ENCODE data around the gene RBM20. TPM values are rescaled to one million over a fixed set of nuclear protein-coding genes. Genes with fewer than 3 reads are reported as not detected.
A peak's percentile ranks its signal among the peaks of the same experiment; 100 is the strongest.

The RBM20 gene
- total and polyA plus RNA-seq, 2 of the 13 experiments (the other 11 are each of a cell fraction or from before 2014, with no cell fraction given), result 0.02 to 0.22 TPM

DNA sequence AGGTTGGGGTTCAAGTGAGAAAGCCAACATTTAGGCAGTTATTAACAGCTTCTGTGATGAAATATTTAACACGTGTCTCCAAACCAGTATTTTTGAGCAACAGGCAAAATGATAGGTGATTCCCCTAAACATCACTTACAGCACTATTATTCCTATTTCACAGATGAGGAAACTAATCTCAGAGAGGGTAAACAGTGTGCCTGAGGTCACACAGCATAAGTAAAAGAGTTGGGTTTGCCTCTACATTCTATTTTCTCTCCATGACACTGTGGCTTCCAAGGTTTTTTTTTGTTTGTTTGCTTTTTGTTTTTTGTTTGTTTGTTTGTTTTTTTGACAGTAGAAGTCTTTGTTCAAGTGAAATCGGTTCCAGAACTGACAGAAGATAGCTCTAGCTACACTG, 184.4 kb downstream of the RBM20 start:
- ChIA-PET POLR2A (interaction anchor here (1.3 kb wide), 1 partner anchor 43 kb away, joined by 5 read pairs; the partner anchor contains the start of gene PDCD4), CTCF (ENCODE audit: low intra/inter-chr PET ratio, low total read pairs) (no interaction called here)
- Histone ChIP-seq H3K9ac (ENCODE audit: insufficient read depth, low read depth, low read length) (no peak overlapping the region), H4K20me1 (ENCODE audit: insufficient read depth, low read length) (no peaks in the 10 kb centered on the region), H3K79me2 (ENCODE audit: insufficient read depth, low read length) (no peaks in the 10 kb centered on the region), H3K4me3 (replicated peaks in 1 of 3; ENCODE audit: insufficient read depth in 1 of 3, low read depth in 2 of 3, low read length in 3 of 3) (no peak overlapping the region), H3K4me1 (ENCODE audit: insufficient read depth, low read length) (peaks cover 73% of the 10 kb centered on the region), H3K27ac (ENCODE audit: extremely low read length, insufficient read depth, low read length) (no peak overlapping the region), H3K36me3 (replicated peaks in 1 of 2; ENCODE audit: control insufficient read depth in 1 of 2, insufficient read depth in 2 of 2, low read length in 2 of 2) (no peaks in the 10 kb centered on the region), H3K27me3 (ENCODE audit: control insufficient read depth in 1 of 2, insufficient read depth in 2 of 2, low read length in 2 of 2) (no peaks in the 10 kb centered on the region; a peak in 2 of 5 replicates), H3K4me2 (ENCODE audit: low read depth, low read length) (peak overlapping the region; percentile 68), H2AFZ (ENCODE audit: low read length) (no peak overlapping the region), H3K9me3 (ENCODE audit: low read length) (no peaks in the 10 kb centered on the region)
- BruUV-seq (replicated peaks), result no TSS peak
- DNase-seq (ENCODE audit: low spot score) (no peak), ATAC-seq (no peak), FAIRE-seq (no peak)
- in situ Hi-C loops (cut with HindIII; ENCODE audit: extremely low pct_ligation_motif_present, low pct_unique_long_range_greater_than_20kb) (no loop called here), intact Hi-C loops (cut with micrococcal nuclease; ENCODE audit: unreplicated experiment) (no loop called here)
- WGBS (ENCODE audit: low lambda C conversion rate), result 3% methylated on average over 2 of the region's 2 CpGs
- TF ChIP-seq ZNF431 (CRISPR knock-in tag; IDR thresholded peaks at IDR 0.05; ENCODE audit: borderline replicate concordance, low read depth), result no peak
- TF ChIP-seq ZNF768 (CRISPR knock-in tag; IDR thresholded peaks at IDR 0.05), result peak; percentile 49; the same call in 1 of the 2 replicates

DNA sequence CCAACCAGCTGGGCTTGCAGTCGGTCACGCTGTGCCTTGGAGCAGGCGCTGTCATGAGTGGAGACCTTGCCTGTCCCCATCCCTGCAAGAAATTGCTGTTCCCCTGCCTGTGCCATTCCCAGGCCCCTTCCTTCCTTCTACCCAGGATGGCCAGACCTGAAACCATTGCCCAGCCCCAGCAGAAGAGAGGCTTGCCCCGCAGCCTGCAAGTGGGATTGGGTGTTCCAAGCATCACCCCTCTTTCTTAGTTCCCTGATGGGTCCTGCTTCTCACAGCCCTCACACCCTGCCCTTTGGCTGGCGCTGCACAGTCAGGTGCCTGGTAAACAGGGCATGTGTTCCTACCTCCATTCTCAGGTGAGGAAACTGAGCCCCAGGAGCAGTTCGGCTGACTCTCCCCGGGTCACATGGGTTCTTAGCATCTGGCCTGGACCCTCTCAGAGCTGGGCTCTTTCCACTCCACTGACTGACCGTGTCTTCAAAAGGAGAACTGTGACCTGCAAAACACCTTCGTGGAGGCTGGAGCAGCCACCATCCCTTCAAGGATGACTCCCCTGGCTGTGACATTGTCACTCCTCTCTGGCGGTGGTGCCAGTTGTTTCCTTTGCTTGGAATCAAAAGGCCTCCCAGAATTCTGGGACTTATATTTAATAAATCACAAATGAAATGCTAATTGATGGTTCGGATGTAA, 185.7 kb downstream of the RBM20 start:
- no peaks in the 10 kb centered on the region for H4K20me1 ChIP-seq (ENCODE audit: insufficient read depth, low read length)
- FAIRE-seq, result no peak
- no peak overlapping the region for H2AFZ ChIP-seq (ENCODE audit: low read length)
- WGBS (ENCODE audit: low lambda C conversion rate), result 39% methylated on average over 10 of the region's 11 CpGs
- no peaks in the 10 kb centered on the region for H3K9me3 ChIP-seq (ENCODE audit: low read length)
- H3K4me1 ChIP-seq (ENCODE audit: insufficient read depth, low read length), result peaks cover 73% of the 10 kb centered on the region
- no peak overlapping the region for H3K27ac ChIP-seq (ENCODE audit: extremely low read length, insufficient read depth, low read length)
- H3K79me2 ChIP-seq (ENCODE audit: insufficient read depth, low read length), result no peaks in the 10 kb centered on the region
- H3K27me3 ChIP-seq (ENCODE audit: control insufficient read depth in 1 of 2, insufficient read depth in 2 of 2, low read length in 2 of 2), result no peaks in the 10 kb centered on the region; a peak in 2 of 5 replicates
- no peak overlapping the region for H3K4me3 ChIP-seq (replicated peaks in 1 of 3; ENCODE audit: insufficient read depth in 1 of 3, low read depth in 2 of 3, low read length in 3 of 3)
- intact Hi-C loops (cut with micrococcal nuclease; ENCODE audit: unreplicated experiment) (loop anchor here (5.0 kb wide), 1 partner anchor 42 kb away; the partner anchor contains the start of gene PDCD4), in situ Hi-C loops (cut with HindIII; ENCODE audit: extremely low pct_ligation_motif_present, low pct_unique_long_range_greater_than_20kb) (no loop called here)
- DNase-seq (ENCODE audit: low spot score), result no peak
- no peaks in the 10 kb centered on the region for H3K36me3 ChIP-seq (replicated peaks in 1 of 2; ENCODE audit: control insufficient read depth in 1 of 2, insufficient read depth in 2 of 2, low read length in 2 of 2)
- H3K4me2 ChIP-seq (ENCODE audit: low read depth, low read length), result no peak overlapping the region
- no peak for ATAC-seq
- no TSS peak for BruUV-seq (replicated peaks)
- H3K9ac ChIP-seq (ENCODE audit: insufficient read depth, low read depth, low read length), result no peak overlapping the region
- ChIA-PET CTCF (ENCODE audit: low intra/inter-chr PET ratio, low total read pairs) (no interaction called here), POLR2A (interaction anchor here (1.3 kb wide), 1 partner anchor 42 kb away, joined by 5 read pairs; the partner anchor contains the start of gene PDCD4)
- TF ChIP-seq HOXA7 (CRISPR knock-in tag; IDR thresholded peaks at IDR 0.05) (no peak), ZNF564 (CRISPR knock-in tag; IDR thresholded peaks at IDR 0.05) (no peak), RORA (CRISPR knock-in tag; IDR thresholded peaks at IDR 0.05) (no peak), FOXK2 (IDR thresholded peaks at IDR 0.05) (no peak), ZMAT5 (CRISPR knock-in tag; IDR thresholded peaks at IDR 0.05; ENCODE audit: borderline replicate concordance, low read depth) (no peak), HNRNPUL1 (IDR thresholded peaks at IDR 0.05; ENCODE audit: low read depth, low read length) (no peak), ZNF569 (CRISPR knock-in tag; IDR thresholded peaks at IDR 0.05; ENCODE audit: borderline replicate concordance) (no peak), RCOR2 (CRISPR knock-in tag; IDR thresholded peaks at IDR 0.05) (no peak), IRF2 (CRISPR knock-in tag; IDR thresholded peaks at IDR 0.05) (no peak), TRAFD1 (CRISPR knock-in tag; IDR thresholded peaks at IDR 0.05; ENCODE audit: borderline replicate concordance) (no peak), KDM4B (CRISPR knock-in tag; IDR thresholded peaks at IDR 0.05) (no peak), ZFX (CRISPR knock-in tag; IDR thresholded peaks at IDR 0.05; ENCODE audit: low read depth) (no peak)
- TF ChIP-seq, protein P1, sequence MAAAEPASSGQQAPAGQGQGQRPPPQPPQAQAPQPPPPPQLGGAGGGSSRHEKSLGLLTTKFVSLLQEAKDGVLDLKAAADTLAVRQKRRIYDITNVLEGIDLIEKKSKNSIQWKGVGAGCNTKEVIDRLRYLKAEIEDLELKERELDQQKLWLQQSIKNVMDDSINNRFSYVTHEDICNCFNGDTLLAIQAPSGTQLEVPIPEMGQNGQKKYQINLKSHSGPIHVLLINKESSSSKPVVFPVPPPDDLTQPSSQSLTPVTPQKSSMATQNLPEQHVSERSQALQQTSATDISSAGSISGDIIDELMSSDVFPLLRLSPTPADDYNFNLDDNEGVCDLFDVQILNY (CRISPR knock-in tag; conservative IDR thresholded peaks at IDR 0.05), result no peak
